ENCODE measurements around the gene MRM3.
"Not testable (repeated sequence)": the region's sequence is repeated elsewhere in the genome, so short reads cannot be mapped to it uniquely, and the experiment has no call there.

Gene MRM3

DNA sequence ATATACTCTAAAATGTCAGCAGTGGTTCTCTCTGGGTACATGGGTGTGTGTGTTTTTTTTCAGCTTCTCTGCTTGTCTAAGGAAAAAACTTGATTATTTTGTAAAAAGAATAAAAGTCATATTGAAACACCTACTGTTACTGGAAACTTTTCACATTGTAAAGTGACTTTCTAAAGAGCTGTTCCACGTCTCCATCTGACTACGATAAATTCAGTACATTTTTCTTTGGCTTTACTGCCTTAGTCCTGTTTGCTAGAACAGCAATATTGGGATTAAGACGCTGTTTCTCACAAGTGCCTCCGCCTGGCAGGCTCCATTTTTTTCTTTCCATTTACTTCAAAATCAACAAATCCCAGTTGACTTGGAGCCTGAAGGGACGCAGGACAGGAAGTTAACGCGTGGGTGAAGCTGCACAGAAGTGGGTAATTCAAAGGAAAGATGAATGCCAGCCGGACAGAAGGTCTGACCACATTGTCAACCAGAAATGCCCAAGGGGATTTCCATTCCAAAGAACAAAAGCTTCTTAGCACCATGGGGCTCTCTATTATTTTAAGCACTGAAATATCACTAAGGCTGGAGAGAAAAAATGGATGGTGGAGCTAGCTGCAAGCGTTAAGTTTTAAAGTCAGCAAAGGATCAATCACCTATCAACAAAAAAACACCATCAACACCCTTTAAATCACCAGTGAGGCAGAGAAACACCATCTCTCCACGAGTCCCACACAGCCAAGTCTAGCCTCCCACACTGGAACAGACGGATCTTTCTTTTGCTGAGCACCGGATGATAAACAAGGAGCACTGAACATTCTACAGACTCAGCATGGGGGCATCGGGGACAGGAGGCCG, 8.5 kb upstream of the MRM3 start:
- peak; percentile 77 to 86 for DNase-seq (ENCODE audit: low spot score in 2 of 2)
- Histone ChIP-seq H3K27me3 (ENCODE audit: low read depth) (no peaks in the 10 kb centered on the region), H3K4me3 (no peak overlapping the region), H3K9me3 (no peaks in the 10 kb centered on the region), H3K36me3 (replicated peaks) (peaks cover 66% of the 10 kb centered on the region), H3K4me1 (peaks cover 23% of the 10 kb centered on the region)
- in situ Hi-C loops (cut with MboI; ENCODE audit: low sequenced_read_pairs), result no loop called here

DNA sequence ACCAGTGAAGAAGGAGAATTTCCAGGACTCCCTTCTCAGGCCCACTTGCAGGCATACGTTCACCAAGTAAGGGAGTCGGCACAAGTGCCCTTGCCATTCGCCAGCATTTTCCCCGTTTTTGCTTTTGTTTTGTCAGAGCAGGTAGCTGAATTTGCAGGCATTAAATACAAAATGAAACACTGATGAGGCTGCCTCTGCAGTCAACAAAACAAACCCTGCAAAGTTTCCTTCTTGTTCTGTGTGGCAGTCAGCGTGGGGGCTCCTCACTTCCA, 7.9 kb upstream of the MRM3 start:
- Histone ChIP-seq H3K9me3 (no peaks in the 10 kb centered on the region), H3K4me1 (peaks cover 23% of the 10 kb centered on the region), H3K27me3 (ENCODE audit: low read depth) (no peaks in the 10 kb centered on the region), H3K36me3 (replicated peaks) (peaks cover 69% of the 10 kb centered on the region), H3K4me3 (no peak overlapping the region)
- DNase-seq (ENCODE audit: low spot score in 2 of 2), result no peak
- in situ Hi-C loops (cut with MboI; ENCODE audit: low sequenced_read_pairs), result no loop called here

DNA sequence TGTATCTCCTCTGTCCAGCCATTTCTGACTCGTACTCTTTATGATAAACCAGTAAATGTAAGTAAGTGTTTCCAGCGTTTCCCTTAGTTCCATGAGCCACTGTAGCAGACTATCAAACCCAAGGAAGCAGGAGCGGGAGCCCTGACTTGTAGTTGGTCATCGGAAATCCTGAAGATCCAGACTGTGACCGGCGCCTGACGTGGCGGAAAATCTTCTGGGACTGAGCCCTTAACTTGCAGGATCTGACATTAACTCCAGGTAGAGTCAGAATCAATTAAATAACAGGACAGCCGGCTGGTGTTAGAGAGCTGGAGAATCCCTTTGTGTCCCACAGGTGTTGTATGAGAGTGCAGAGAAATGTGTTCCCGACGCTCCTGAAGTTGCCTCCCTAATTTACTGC, 4.1 kb upstream of the MRM3 start:
- H3K27me3 ChIP-seq (ENCODE audit: low read depth), result no peaks in the 10 kb centered on the region
- H3K4me1 ChIP-seq, result peaks cover 19% of the 10 kb centered on the region
- no peak overlapping the region for H3K4me3 ChIP-seq
- H3K9me3 ChIP-seq, result no peaks in the 10 kb centered on the region
- in situ Hi-C loops (cut with MboI; ENCODE audit: low sequenced_read_pairs), result no loop called here
- H3K36me3 ChIP-seq (replicated peaks), result peaks cover 50% of the 10 kb centered on the region
- no peak for DNase-seq (ENCODE audit: low spot score in 2 of 2)

DNA sequence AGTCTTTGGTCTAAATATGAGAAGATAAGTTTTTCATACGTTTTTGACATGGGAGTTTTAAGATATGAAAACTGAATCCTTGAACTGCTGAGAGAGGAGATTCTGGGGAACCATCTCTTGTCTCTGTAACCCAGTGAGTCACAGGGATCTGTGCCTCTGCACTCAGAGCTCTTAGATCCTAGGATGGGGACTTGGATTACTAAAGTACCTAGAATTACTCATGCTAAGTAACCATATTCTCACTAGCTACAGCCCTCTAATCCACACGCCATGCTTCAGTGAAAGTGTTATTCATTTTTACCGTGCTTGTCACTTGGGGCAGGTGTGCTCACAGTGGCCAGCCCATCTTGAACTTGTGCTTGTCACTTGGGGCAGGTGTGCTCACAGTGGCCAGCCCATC, 2.0 kb downstream of the MRM3 start:
- Histone ChIP-seq H3K27me3 (ENCODE audit: low read depth) (no peaks in the 10 kb centered on the region), H3K36me3 (replicated peaks) (peaks cover 46% of the 10 kb centered on the region), H3K4me3 (peak overlapping the region; percentile 93; the same call in 1 of the 2 replicates), H3K9me3 (no peaks in the 10 kb centered on the region), H3K4me1 (peaks cover 14% of the 10 kb centered on the region)
- in situ Hi-C loops (cut with MboI; ENCODE audit: low sequenced_read_pairs), result no loop called here
- DNase-seq (ENCODE audit: low spot score in 2 of 2), result no peak

DNA sequence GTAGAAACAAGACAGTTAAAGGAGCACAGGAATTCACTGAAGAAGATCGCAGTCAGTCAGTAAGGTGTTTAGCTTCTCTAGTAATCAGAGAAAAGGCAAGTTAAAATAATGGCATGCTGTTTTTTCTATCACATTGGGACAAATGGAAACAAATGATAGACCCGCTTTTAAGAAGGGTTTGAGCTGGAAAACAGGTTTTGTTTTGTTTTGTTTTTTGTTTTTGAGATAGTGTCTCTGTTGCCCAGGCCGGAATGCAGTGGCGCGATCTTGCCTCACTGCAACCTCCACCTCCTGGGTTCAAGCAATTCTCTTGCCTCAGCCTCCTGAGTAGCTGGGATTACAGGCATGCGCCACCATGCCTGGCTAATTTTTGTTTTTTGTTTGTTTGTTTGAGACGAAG, 3.7 kb downstream of the MRM3 start:
- peaks cover 55% of the 10 kb centered on the region for H3K36me3 ChIP-seq (replicated peaks)
- in situ Hi-C loops (cut with MboI; ENCODE audit: low sequenced_read_pairs); DNase-seq (ENCODE audit: low spot score in 2 of 2); H3K4me3 ChIP-seq; H3K27me3 ChIP-seq (ENCODE audit: low read depth); H3K9me3 ChIP-seq: not testable (repeated sequence)
- H3K4me1 ChIP-seq, result peaks cover 14% of the 10 kb centered on the region

DNA sequence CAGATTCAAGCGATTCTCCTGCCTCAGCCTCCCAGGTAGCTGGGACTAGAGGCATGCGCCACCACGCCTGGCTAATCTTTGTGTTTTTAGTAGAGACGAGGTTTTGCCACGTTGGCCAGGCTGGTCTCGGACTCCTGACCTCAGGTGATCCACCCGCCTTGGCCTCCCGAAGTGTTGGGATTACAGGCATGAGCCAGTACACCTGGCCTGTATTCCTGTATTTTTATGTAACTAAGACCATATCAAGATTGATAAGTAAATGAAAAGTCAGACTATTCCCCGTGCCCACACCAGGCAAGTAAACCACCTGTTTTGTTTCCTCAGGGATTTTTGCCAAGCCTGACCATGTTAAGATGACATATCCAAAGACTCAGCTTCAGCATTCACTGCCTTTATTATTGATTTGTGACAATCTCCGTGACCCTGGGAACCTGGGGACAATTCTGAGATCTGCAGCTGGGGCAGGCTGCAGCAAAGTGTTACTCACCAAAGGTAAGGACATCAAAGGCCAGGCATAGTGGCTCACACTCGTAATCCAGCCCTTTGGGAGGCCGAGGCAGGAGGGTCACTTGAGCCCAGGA, 5.6 kb downstream of the MRM3 start:
- no peak overlapping the region for H3K4me3 ChIP-seq
- H3K36me3 ChIP-seq (replicated peaks), result peaks cover 67% of the 10 kb centered on the region
- H3K9me3 ChIP-seq, result no peaks in the 10 kb centered on the region
- peaks cover 10% of the 10 kb centered on the region for H3K4me1 ChIP-seq
- no peaks in the 10 kb centered on the region for H3K27me3 ChIP-seq (ENCODE audit: low read depth)
- in situ Hi-C loops (cut with MboI; ENCODE audit: low sequenced_read_pairs), result no loop called here
- DNase-seq (ENCODE audit: low spot score in 2 of 2), result no peak

DNA sequence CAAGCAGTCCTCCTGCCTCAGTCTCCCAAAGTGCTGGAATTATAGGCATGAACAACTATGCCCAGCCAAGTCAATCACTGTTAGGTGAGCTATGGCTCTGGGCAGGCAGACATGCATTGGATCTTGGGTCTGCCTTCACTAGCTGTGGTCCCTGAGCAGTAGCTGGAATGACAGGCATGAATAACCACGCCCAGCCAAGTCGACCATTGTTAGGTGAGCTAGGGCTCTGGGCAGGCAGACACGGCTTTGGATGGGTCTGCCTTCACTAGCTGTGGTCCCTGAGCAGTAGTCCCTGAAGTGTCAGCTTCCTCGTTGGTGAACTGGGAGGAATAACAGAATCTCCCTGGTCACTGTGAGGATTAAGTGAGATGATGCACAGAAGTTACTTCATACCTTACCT, 6.4 kb downstream of the MRM3 start:
- no peak for DNase-seq (ENCODE audit: low spot score in 2 of 2)
- H3K36me3 ChIP-seq (replicated peaks), result peaks cover 70% of the 10 kb centered on the region
- H3K9me3 ChIP-seq, result no peaks in the 10 kb centered on the region
- H3K27me3 ChIP-seq (ENCODE audit: low read depth), result no peaks in the 10 kb centered on the region
- H3K4me1 ChIP-seq, result peaks cover 5% of the 10 kb centered on the region
- in situ Hi-C loops (cut with MboI; ENCODE audit: low sequenced_read_pairs), result no loop called here
- no peak overlapping the region for H3K4me3 ChIP-seq

DNA sequence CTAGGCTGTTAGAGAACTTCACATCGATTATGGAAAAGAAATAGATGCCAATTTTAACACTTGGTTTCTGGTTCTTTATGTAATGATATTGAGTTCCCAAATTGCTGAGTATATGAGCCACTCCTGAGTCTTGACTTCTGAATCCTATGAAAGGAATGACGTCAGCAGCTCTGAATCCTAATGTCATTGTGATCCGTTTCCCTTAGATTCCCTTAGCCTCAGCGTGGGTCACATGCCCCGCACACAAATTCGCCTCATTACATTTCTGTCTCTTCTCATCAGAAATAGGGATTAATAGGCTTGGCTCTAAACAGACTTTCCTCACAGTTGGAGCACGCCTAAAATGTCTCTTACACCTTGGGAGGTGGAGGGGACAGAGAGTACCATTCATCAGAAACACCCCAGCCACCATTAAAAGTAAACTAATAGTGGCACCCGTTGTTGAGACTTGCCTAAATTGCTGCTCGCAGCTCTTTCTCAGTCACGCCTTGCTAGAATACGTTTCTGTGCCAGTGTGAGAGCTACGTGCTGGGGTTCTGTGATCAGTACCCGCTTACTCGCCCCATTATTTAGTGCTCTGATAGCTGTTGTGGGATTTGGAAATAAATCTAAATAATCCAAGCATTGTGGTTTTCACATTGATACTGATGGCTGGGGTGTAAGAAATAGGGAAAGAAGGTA, 7.1 kb downstream of the MRM3 start:
- in situ Hi-C loops (cut with MboI; ENCODE audit: low sequenced_read_pairs), result no loop called here
- Histone ChIP-seq H3K4me3 (no peak overlapping the region), H3K27me3 (ENCODE audit: low read depth) (no peaks in the 10 kb centered on the region), H3K4me1 (no peaks in the 10 kb centered on the region), H3K36me3 (replicated peaks) (peaks cover 65% of the 10 kb centered on the region), H3K9me3 (no peaks in the 10 kb centered on the region)
- DNase-seq (ENCODE audit: low spot score in 2 of 2), result no peak

DNA sequence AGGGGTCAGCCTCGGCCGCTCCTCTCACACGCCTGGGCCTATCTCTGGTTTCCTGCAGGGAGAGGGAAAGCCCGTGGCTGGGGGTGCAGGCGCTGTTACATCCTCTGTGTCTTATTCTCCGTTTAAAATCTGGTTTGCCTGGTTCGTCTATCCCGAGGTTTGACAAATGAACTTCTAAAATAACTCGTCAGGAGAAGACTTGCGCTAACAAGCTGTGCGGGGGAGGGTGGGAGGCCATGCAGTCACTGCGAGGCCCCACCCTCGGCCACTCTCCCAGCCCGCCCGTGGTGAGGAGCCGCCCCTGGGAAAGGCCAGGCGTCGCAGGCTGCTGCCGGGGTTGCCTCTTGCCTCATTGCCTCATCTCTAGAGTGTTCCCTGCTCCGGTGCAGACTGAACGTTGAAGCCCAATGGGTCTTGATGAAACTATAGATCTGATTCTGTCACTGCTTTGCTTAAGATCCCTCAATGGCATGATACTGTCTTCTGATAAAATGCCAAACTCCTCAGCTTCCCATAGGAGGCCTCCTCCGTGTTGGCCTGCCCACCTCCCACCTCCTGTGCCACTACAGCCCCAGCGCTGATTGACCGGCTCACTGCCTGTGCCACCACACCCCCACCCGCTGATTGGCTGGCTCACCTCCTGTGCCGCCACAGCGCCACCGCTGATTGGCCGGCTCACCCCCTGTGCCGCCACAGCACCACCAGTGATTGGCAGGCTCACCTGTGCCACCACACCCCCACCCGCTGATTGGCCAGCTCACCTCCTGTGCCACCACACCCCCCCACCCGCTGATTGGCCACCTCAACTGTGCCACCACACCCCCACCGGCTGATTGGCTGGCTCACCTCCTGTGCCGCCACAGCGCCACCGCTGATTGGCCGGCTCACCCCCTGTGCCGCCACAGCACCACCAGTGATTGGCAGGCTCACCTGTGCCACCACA, 8.0 kb downstream of the MRM3 start:
- H3K4me3 ChIP-seq; H3K4me1 ChIP-seq; H3K27me3 ChIP-seq (ENCODE audit: low read depth); in situ Hi-C loops (cut with MboI; ENCODE audit: low sequenced_read_pairs); DNase-seq (ENCODE audit: low spot score in 2 of 2); H3K9me3 ChIP-seq: not testable (repeated sequence)
- peaks cover 57% of the 10 kb centered on the region for H3K36me3 ChIP-seq (replicated peaks)

DNA sequence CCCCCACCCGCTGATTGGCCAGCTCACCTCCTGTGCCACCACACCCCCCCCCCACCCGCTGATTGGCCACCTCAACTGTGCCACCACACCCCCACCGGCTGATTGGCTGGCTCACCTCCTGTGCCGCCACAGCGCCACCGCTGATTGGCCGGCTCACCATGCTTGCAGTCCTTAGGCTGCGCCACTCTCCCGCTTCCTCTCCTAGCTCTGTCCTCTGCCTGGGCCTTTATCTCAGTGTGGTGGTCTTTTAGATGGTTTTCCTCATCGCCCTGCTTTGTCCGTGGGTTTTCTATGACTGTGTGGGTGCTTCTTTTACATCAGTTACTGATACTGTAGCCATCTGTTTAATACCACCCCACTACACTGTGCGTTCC, 8.7 kb downstream of the MRM3 start:
- H3K4me1 ChIP-seq; in situ Hi-C loops (cut with MboI; ENCODE audit: low sequenced_read_pairs); H3K9me3 ChIP-seq; H3K27me3 ChIP-seq (ENCODE audit: low read depth); H3K4me3 ChIP-seq; DNase-seq (ENCODE audit: low spot score in 2 of 2): not testable (repeated sequence)
- H3K36me3 ChIP-seq (replicated peaks), result peaks cover 57% of the 10 kb centered on the region

DNA sequence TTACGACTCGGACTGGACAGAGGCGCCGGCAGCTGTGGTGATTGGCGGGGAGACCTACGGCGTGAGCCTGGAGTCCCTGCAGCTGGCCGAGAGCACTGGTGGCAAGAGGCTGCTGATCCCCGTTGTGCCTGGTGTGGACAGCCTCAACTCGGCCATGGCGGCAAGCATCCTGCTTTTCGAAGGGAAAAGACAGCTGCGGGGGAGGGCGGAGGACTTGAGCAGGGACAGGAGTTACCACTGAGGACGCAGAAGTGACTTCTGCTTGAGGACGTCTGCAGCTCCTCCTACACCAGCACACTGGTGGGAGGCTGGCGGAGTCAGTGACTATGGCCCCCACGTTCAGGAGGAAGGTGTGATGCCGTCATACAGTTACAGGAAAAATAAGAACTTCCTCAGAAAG, 9.7 kb downstream of the MRM3 start:
- Histone ChIP-seq H3K36me3 (replicated peaks) (peaks cover 53% of the 10 kb centered on the region), H3K27me3 (ENCODE audit: low read depth) (no peaks in the 10 kb centered on the region), H3K4me3 (no peak overlapping the region), H3K4me1 (peaks cover 5% of the 10 kb centered on the region), H3K9me3 (no peaks in the 10 kb centered on the region)
- in situ Hi-C loops (cut with MboI; ENCODE audit: low sequenced_read_pairs), result no loop called here
- no peak for DNase-seq (ENCODE audit: low spot score in 2 of 2)

DNA sequence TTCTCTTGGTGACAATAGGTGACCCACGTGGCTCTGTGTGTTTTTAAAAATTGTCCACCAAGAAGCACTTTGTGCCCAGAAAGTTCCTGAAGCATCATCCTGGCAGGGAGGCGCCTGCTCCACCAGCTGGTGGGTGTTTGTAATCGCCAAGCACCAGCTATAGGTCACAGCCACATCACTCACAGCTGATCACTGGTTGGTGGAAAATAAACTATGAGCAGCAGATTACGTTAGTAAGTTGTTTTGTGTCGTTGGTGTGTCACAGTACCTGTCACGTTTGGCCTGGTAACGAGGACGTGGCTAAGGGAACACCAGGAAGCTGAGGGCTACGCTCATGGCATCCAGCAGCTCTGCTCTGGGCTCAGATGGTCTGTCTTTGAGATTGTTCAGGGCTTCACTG, 10.1 kb downstream of the MRM3 start:
- Histone ChIP-seq H3K9me3 (no peaks in the 10 kb centered on the region), H3K4me3 (no peak overlapping the region), H3K36me3 (replicated peaks) (peaks cover 48% of the 10 kb centered on the region), H3K27me3 (ENCODE audit: low read depth) (no peaks in the 10 kb centered on the region), H3K4me1 (peaks cover 5% of the 10 kb centered on the region)
- in situ Hi-C loops (cut with MboI; ENCODE audit: low sequenced_read_pairs), result no loop called here
- DNase-seq (ENCODE audit: low spot score in 2 of 2), result no peak

DNA sequence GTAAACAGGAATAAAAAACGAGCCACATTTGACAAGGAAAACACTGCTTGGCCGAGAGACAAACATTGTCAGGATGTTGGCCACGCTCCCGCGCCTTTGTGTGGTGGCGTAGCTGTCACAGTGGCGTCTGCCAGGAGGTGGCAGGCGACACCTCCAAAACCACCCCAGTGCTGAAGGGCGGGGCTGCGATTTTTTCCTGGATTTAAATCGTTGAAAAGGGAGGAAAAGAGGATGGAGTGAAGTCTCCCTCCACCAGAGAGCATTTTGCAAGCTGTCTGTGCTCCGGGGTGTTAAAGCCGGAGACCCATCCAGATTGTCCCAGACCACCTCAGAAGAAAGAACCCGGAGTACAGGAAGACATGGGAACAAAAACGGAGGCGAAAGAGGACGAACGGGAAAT, 12.7 kb downstream of the MRM3 start:
- H3K4me3 ChIP-seq, result no peak overlapping the region
- peak; percentile 58 to 86 for DNase-seq (ENCODE audit: low spot score in 2 of 2)
- no peaks in the 10 kb centered on the region for H3K27me3 ChIP-seq (ENCODE audit: low read depth)
- peaks cover 25% of the 10 kb centered on the region for H3K36me3 ChIP-seq (replicated peaks)
- in situ Hi-C loops (cut with MboI; ENCODE audit: low sequenced_read_pairs), result loop anchor here (5.0 kb wide), 1 partner anchor 192 kb away; no protein-coding TSS in a partner anchor
- H3K9me3 ChIP-seq, result no peaks in the 10 kb centered on the region
- peaks cover 5% of the 10 kb centered on the region for H3K4me1 ChIP-seq

Measured in HAP-1 (cell line).